T-helper 17 cell (primary cell): Measurements from ENCODE around the gene POTEM. TPM values are rescaled to one million over a fixed set of nuclear protein-coding genes. Genes with fewer than 3 reads are reported as not detected.
"Not testable (repeated sequence)": the region's sequence is repeated elsewhere in the genome, so short reads cannot be mapped to it uniquely, and the experiment has no call there.

Experiments used
- ATAC-seq: fragments of 150-1000 bp; cut with Tn5 transposase; 2 replicates; pipeline ENCODE4 v1.10.0; 2021; ENCODE audit warnings: mild to moderate bottlenecking, moderate library complexity
- DNase-seq, 3 donors: peaks; one replicate each; pipeline versions ENCODE4 v3.0.0 to v3.0.0-alpha.2; 2020 to 2021
- H3K9me3 ChIP-seq: one replicate; pipeline ENCODE4 v1.7.0; 2013; ENCODE audit warnings: low read length, mild to moderate bottlenecking; ENCODE audit not compliant: control insufficient read depth, poor library complexity, severe bottlenecking
- H3K27ac Mint-ChIP-seq: one replicate; pipeline ENCODE4 v1.8.0; 2022; ENCODE audit warnings: mild to moderate bottlenecking, moderate library complexity, mixed read lengths
- H3K27me3 Mint-ChIP-seq: one replicate; pipeline ENCODE4 v1.8.0; 2022; ENCODE audit warnings: mixed read lengths
- H3K36me3 Mint-ChIP-seq: one replicate; pipeline ENCODE4 v1.8.0; 2022; ENCODE audit warnings: low read depth, mixed read lengths
- H3K4me1 Mint-ChIP-seq: one replicate; pipeline ENCODE4 v1.8.0; 2022; ENCODE audit warnings: mild to moderate bottlenecking, mixed read lengths
- H3K4me3 Mint-ChIP-seq: one replicate; pipeline ENCODE4 v1.8.0; 2022; ENCODE audit warnings: mild to moderate bottlenecking, moderate library complexity, mixed read lengths
- total RNA-seq, 4 donors: library from RNA in 2 of 4; stranded (reverse) in 2 of 4; gene quantifications; one replicate each; pipeline ENCODE4 v1.2.3 and lab custom pipeline; 2022 to 2026

POTEM gene
- total RNA-seq (not detected), total RNA-seq (lab: John Stamatoyannopoulos, UW) (0 reads per million in 2 donors)

DNA sequence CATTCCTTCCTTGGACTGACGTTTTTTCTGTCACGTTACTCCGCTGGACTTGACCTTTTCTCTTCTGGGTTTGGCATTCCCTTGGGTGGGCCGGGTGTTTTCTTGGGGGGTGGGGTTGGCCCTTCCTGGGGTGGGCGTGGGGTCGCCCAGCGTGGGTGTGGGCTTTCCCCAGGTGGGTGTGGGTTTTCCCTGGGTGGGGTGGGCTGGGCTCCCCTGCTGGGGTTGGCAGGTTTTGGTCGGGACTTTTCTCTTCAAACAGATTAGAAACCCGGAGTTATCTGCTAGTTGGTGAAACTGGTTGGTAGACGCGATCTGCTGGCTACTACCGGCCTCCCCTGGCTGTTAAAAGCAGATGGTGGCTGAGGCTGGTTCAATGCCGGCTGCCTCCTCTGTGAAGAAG, at the start of gene POTEM:
Gene POTEM (plus strand): TSS at position 301 of the 400 bp plus-strand sequence. CDS start 52 bp downstream, at position 353.
- not testable (repeated sequence) for H3K4me1 Mint-ChIP-seq, DNase-seq, H3K4me3 Mint-ChIP-seq, H3K36me3 Mint-ChIP-seq, H3K9me3 ChIP-seq, H3K27me3 Mint-ChIP-seq, ATAC-seq, H3K27ac Mint-ChIP-seq

DNA sequence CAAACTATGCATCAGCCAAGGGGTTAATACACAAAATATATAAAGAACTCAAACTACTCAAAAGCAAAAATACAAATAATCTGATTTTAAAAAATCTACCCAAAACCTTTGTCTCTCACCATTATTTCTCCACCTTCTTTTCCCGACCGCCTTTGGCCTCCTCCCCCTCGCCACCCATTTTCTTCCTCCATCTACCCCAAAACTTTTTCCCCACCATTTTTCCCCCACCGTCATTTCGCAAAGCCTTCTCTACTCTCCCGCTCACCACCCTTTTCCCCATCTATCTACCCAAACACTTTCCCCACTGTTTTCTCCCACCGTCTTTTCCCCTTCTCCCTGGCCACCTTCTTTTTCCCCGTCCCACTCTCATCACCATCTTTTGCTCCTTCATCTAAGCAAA, 48.9 kb upstream of the POTEM start:
- H3K4me3 Mint-ChIP-seq, H3K4me1 Mint-ChIP-seq, DNase-seq, H3K27me3 Mint-ChIP-seq, ATAC-seq, H3K9me3 ChIP-seq, H3K36me3 Mint-ChIP-seq, H3K27ac Mint-ChIP-seq: not testable (repeated sequence)

DNA sequence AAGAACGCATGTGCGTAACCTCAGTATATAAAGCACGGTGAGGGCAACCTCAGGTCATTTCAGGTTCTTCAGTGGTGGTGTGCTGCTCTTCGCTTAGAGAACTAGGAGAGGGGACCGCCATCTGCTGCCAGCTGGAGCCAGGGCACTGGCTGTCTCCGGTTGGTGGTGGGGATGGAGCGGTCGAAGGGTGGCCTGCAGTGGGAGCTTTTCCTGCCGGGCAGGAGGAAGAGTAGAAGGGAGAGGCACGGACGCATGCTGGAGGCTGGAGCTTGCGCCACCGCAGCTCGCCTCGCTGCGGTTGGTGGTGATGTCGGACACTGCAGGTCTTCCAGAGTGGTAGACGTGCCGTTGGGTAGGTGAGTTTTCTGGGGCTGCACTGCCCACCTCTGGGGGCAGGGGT, 47.2 kb upstream of the POTEM start:
- not testable (repeated sequence) for H3K27me3 Mint-ChIP-seq, H3K4me3 Mint-ChIP-seq, H3K36me3 Mint-ChIP-seq, DNase-seq, H3K4me1 Mint-ChIP-seq, H3K9me3 ChIP-seq, ATAC-seq, H3K27ac Mint-ChIP-seq

DNA sequence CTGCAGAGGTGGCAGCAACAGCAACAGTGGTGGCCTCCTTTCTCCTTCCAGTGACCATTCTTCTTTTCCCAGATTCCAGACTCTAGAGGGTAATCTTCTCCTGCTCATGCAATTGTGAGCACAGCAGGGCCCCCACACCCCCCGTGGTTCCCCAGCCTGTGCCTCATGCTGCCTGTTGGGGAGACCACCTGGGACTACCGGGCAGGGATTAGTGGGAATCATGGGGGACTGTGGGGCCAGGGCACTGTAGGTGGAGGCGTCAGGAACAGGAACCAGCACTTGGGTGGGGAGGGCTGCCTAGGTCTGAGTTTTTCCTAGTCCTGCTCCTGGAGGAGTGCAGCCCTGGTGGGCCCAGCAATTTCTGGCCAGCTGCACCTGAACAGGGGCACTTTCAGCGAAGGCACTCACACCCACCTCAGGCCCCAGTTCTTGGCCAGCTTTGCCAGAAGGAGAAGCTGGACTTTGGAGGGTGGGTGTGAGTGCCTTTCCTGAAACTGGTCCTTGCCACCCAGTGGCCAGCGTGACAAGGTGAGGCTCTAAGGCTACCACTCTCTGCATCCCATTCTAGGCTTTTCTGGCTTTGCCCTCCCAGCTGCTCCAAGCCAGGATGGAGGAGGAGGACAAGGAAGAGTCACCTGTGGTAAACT, 46.1 kb upstream of the POTEM start:
- not testable (repeated sequence) for ATAC-seq, H3K4me1 Mint-ChIP-seq, DNase-seq, H3K4me3 Mint-ChIP-seq, H3K27me3 Mint-ChIP-seq, H3K36me3 Mint-ChIP-seq, H3K9me3 ChIP-seq, H3K27ac Mint-ChIP-seq

DNA sequence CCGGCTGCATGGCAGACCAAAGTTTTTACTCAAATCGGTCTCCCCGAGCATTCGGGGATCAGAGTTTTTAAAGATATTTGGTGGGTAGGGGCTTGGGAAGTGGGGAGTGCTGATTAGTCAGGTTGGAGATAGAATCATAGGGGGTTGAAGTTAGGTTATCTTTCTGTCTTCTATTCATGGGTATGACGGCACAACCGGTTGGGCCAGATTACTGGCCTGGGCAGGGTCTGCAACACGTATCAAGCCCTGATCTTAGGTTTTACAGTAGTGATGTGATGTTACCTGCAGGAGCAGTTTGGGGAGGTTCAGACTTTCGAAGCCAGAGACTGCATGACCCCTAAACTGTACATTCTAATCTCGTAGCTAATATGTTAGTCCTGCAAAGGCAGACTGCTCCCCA, 30.4 kb upstream of the POTEM start:
- H3K27me3 Mint-ChIP-seq, H3K36me3 Mint-ChIP-seq, ATAC-seq, DNase-seq, H3K9me3 ChIP-seq, H3K27ac Mint-ChIP-seq, H3K4me1 Mint-ChIP-seq, H3K4me3 Mint-ChIP-seq: not testable (repeated sequence)

DNA sequence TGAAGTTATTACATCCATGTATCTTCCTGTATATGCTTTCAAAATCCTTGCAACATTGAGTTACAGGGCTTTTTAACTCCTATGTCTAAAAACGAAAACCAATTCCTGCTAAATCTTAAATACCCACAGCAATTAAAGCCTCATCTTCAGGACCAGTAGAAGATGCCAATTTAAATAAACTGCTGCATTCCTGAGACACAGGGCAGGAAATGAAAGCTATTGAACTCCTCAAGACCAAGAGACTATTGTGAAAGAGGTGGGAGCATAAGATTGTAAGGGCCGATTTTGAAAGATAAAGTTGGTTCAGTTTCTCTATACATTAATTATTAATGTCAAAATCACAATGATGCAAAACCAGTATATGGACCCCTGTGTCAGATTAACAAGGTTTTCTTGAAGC, 28.5 kb upstream of the POTEM start:
- not testable (repeated sequence) for ATAC-seq, H3K27me3 Mint-ChIP-seq, H3K36me3 Mint-ChIP-seq, DNase-seq, H3K4me3 Mint-ChIP-seq, H3K27ac Mint-ChIP-seq, H3K4me1 Mint-ChIP-seq, H3K9me3 ChIP-seq

DNA sequence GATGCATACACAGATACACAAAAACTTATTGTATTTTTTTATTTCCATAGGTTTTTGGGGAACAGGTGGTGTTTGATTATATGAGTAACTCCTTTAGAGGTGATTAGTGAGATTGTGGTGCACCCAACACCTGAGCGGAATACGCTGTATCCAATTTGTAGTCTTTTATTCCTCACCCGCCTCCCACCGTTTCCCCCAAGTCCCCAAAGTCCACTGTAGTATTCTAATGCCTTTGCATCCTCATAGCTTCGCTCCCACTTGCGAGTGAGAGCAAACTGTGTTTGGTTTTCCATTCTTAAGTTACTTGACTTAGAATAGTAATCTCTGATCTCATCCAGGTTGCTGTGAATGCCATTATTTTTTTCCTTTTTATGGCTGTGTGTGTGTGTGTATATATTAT, 17.3 kb upstream of the POTEM start:
- H3K27me3 Mint-ChIP-seq, H3K9me3 ChIP-seq, H3K4me3 Mint-ChIP-seq, H3K4me1 Mint-ChIP-seq, H3K27ac Mint-ChIP-seq, H3K36me3 Mint-ChIP-seq, ATAC-seq, DNase-seq: not testable (repeated sequence)

DNA sequence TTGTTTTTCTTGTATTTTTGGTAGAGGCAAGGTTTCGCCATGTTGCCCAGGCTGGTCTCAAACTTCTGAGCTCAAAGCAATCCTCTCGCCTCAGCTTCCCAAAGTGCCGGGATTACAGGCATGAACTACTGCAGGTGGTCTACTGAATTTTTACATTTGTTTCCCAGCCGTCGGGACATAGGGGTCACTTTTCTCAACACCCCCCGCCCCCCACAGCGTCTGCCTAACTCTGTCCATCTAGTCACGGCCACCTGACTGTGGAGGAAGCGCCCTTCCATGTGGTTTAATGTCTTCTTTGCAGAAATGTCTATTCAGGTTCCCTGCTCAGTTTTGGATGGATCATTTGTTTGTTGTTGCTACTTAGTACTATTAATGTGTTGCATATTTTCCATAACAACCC, 14.1 kb upstream of the POTEM start:
- ATAC-seq, H3K27me3 Mint-ChIP-seq, H3K4me1 Mint-ChIP-seq, H3K9me3 ChIP-seq, H3K36me3 Mint-ChIP-seq, H3K27ac Mint-ChIP-seq, H3K4me3 Mint-ChIP-seq, DNase-seq: not testable (repeated sequence)

DNA sequence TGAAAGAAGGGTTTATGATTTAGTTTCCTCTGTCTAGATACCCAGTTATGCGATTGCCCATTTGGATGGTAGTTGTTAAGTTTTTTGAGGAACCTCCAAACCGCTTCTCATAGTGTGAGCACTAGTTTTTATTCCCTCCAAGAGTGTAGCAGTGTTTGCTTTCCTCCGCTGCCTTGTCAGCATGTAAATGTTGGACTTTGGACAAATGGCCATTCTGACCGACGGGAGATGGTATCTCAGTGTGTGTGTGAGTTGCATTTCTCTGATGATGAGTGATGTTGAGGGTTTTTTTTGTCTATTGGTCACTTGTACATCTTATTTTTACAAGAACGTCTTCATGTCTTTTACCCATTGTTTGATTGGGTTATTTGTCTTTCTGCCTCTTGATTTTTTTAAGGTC, 11.4 kb upstream of the POTEM start:
- H3K4me1 Mint-ChIP-seq, H3K27ac Mint-ChIP-seq, ATAC-seq, DNase-seq, H3K4me3 Mint-ChIP-seq, H3K9me3 ChIP-seq, H3K27me3 Mint-ChIP-seq, H3K36me3 Mint-ChIP-seq: not testable (repeated sequence)

DNA sequence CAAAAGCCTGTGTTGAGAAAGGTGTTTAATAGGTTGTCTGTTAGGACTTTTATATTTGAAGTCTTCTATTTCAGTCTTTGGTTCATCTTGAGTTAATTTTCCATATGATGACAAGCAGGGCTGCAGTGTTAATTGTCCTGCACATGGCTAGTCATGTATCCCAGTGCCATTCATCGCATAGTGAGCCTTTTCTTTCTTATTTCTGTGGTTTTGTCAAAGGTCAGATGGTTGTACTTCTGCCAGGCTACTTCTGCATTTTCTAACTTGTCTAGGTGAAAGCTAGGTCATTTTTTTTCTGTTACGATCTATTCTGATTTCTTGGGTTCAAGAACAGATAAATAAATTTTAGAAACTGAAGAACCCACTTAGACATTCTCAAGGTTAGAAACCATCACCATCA, 5.7 kb upstream of the POTEM start:
- H3K4me3 Mint-ChIP-seq, H3K27ac Mint-ChIP-seq, H3K36me3 Mint-ChIP-seq, H3K4me1 Mint-ChIP-seq, H3K9me3 ChIP-seq, H3K27me3 Mint-ChIP-seq, DNase-seq, ATAC-seq: not testable (repeated sequence)

DNA sequence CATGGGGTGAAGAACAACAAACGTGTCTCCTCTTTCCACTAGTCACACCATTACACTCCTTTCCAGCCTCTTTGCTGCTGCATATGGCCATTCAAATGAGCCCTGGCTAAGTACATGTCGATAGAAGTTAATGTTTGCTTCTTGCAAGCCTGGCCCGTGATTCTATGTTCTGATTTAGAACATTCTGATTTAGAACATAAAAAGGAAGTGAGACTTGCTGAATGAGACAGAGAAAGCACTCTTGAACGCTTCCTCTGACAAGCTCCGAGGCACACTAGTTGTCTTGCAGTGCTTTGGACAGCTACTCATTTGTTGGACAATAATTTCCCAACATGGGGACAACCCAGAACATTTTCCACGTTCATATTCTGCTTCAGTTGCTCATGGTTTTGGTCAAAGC, 5.1 kb upstream of the POTEM start:
- H3K36me3 Mint-ChIP-seq, DNase-seq, H3K4me1 Mint-ChIP-seq, H3K27ac Mint-ChIP-seq, H3K9me3 ChIP-seq, H3K4me3 Mint-ChIP-seq, H3K27me3 Mint-ChIP-seq, ATAC-seq: not testable (repeated sequence)

DNA sequence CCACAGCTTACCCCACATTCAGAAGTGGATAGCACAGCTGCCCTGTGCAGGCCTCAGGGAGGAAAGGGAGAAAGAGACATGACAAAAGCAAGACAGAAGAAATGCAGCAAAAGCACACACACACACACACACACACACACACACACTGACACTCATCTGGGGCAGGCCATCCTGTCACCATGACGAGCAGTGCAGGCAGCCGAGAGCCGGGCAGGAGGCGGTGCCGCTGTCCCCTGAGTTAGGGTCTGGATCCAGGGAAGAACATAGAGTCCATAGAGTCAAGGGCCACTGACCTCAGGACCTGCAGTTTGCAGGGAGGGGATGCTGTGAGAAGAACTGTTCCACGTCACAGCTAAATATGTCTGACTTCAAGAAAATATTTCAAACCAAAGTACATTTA, 4.0 kb upstream of the POTEM start:
- not testable (repeated sequence) for H3K36me3 Mint-ChIP-seq, H3K9me3 ChIP-seq, DNase-seq, H3K27ac Mint-ChIP-seq, H3K4me3 Mint-ChIP-seq, H3K27me3 Mint-ChIP-seq, ATAC-seq, H3K4me1 Mint-ChIP-seq

DNA sequence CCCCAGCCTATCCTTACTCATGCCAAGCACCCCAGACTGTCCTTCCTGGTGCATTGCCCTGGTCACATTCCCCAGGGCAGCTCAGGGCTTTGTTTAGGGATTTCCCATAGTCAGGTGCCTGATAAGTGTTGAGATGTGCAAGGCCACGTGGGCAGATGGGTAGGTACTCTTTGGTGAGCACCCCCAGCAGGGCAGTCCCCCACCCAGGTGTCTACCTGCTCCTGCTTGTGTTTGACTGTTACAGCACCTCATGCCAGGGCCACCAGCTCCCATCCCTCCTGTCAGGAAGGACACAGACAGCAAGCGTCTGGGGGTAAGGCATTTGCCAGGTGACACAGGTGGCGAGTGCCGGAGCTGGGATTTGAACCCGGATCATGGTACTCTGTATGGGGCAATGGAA, 2.4 kb upstream of the POTEM start:
- H3K4me3 Mint-ChIP-seq, ATAC-seq, H3K27ac Mint-ChIP-seq, H3K27me3 Mint-ChIP-seq, H3K36me3 Mint-ChIP-seq, DNase-seq, H3K4me1 Mint-ChIP-seq, H3K9me3 ChIP-seq: not testable (repeated sequence)

DNA sequence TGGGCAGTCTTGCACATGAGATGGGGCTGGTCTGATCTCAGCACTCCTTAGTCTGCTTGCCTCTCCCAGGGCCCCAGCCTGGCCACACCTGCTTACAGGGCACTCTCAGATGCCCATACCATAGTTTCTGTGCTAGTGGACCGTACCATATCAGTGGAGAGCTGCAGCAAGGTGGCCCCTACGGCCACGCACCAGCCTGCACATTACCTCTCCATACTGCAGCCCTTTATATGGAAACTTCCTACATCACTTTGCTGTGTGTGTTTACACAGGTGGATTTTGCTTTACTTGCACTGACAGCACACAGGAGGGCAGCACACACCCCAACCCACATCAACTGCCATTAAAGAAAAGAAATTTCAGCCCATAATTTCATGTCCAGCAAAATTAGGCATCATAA, 35.3 kb downstream of the POTEM start:
- not testable (repeated sequence) for H3K4me1 Mint-ChIP-seq, H3K27ac Mint-ChIP-seq, ATAC-seq, H3K9me3 ChIP-seq, DNase-seq, H3K36me3 Mint-ChIP-seq, H3K4me3 Mint-ChIP-seq, H3K27me3 Mint-ChIP-seq
